Keratinocyte (primary cell): Measurements from ENCODE around the gene CHIT1. TPM values are rescaled to one million over a fixed set of nuclear protein-coding genes. Genes with fewer than 3 reads are reported as not detected.

Source experiments
- DNase-seq: peaks from one replicate; pipeline ENCODE4 v3.0.0-alpha.2; 2011; ENCODE audit warnings: low read depth, missing footprints, low spot score
- FAIRE-seq: peaks from 2 replicates; lab custom pipeline; 2011; peaks lifted over from hg19 to GRCh38; lab: Jason Lieb, UNC
- H2AFZ ChIP-seq: 2 replicates; pipeline ENCODE4 v1.6.0; 2012; ENCODE audit warnings: low read length, control low read depth, inconsistent platforms; ENCODE audit not compliant: control insufficient read depth
- H3K27ac ChIP-seq: 2 replicates; pipeline ENCODE4 v1.5.1; 2011; ENCODE audit warnings: low read length; ENCODE audit not compliant: control insufficient read depth, insufficient read depth
- H3K27me3 ChIP-seq: 3 replicates; pipeline ENCODE4 v1.6.0; 2011; ENCODE audit warnings: low read length; ENCODE audit not compliant: control insufficient read depth, insufficient read depth; ENCODE audit errors: extremely low read depth
- H3K36me3 ChIP-seq, 2 experiments: 2 replicates in 1 of 2; 3 replicates in 1 of 2; pipeline ENCODE4 v1.5.1; 2011; ENCODE audit warnings: low read length in 2 of 2, mild to moderate bottlenecking in 1 of 2; ENCODE audit not compliant: control insufficient read depth in 2 of 2, insufficient read depth in 2 of 2; ENCODE audit errors: extremely low read depth in 1 of 2
- H3K4me1 ChIP-seq: 3 replicates; pipeline ENCODE4 v1.5.1; 2011; ENCODE audit warnings: low read length; ENCODE audit not compliant: control insufficient read depth, insufficient read depth; ENCODE audit errors: extremely low read depth
- H3K4me2 ChIP-seq: 3 replicates; pipeline ENCODE4 v1.6.0; 2011; ENCODE audit warnings: low read depth, low read length; ENCODE audit not compliant: control insufficient read depth, insufficient read depth; ENCODE audit errors: extremely low read depth
- H3K4me3 ChIP-seq, 3 experiments: fragments of 200-600 bp in 1 of 3; sonication (generic) in 1 of 3; 2 replicates in 2 of 3; 3 replicates in 1 of 3; pipeline ENCODE4 v1.5.1; 2011 to 2016; ENCODE audit warnings: low read length in 3 of 3, mild to moderate bottlenecking in 3 of 3, control low read depth in 2 of 3, inconsistent platforms in 1 of 3, low read depth in 1 of 3, mixed read lengths in 1 of 3, mixed run types in 1 of 3, moderate library complexity in 1 of 3; ENCODE audit not compliant: control insufficient read depth in 2 of 3, insufficient read depth in 2 of 3; ENCODE audit errors: extremely low read depth in 1 of 3
- H3K79me2 ChIP-seq: 2 replicates; pipeline ENCODE4 v1.6.0; 2012; ENCODE audit warnings: low read length; ENCODE audit not compliant: control insufficient read depth, insufficient read depth
- H3K9ac ChIP-seq: 3 replicates; pipeline ENCODE4 v1.6.0; 2011; ENCODE audit warnings: low read length; ENCODE audit not compliant: control insufficient read depth, insufficient read depth; ENCODE audit errors: extremely low read depth
- H3K9me1 ChIP-seq: 3 replicates; pipeline ENCODE4 v1.6.0; 2011; ENCODE audit warnings: low read length; ENCODE audit not compliant: control insufficient read depth, insufficient read depth; ENCODE audit errors: extremely low read depth
- H3K9me3 ChIP-seq: 2 replicates; pipeline ENCODE4 v1.5.1; 2012; ENCODE audit warnings: low read depth, low read length; ENCODE audit not compliant: control insufficient read depth
- H4K20me1 ChIP-seq: 3 replicates; pipeline ENCODE4 v1.6.0; 2011; ENCODE audit warnings: low read length; ENCODE audit not compliant: control insufficient read depth, insufficient read depth; ENCODE audit errors: extremely low read depth
- CTCF ChIP-seq, 3 experiments: IDR thresholded peaks in 1 of 3; conservative IDR thresholded peaks in 1 of 3; optimal IDR thresholded peaks in 1 of 3; 2 replicates in 2 of 3; 3 replicates in 1 of 3; pipeline versions ENCODE3 to v1.5.1; 2011; ENCODE audit warnings: low read length in 3 of 3, mild to moderate bottlenecking in 3 of 3, moderate library complexity in 2 of 3, control low read depth in 1 of 3, inconsistent platforms in 1 of 3; ENCODE audit not compliant: insufficient read depth in 2 of 3; ENCODE audit errors: extremely low read depth in 1 of 3
- EZH2 ChIP-seq: IDR thresholded peaks from one replicate; pipeline ENCODE4 v1.6.1; 2012; ENCODE audit warnings: inconsistent platforms, mild to moderate bottlenecking, low read length, moderate library complexity
- dilution Hi-C: fragments of 300-500 bp; cut with MboI; formaldehyde crosslinking; loops from one replicate; pipeline ENCODE4 v1.7.0; 2020; ENCODE audit warnings: low sequenced_read_pairs; ENCODE audit not compliant: extremely low pct_ligation_motif_present
- polyA plus RNA-seq, 5 experiments: library from polyadenylated mRNA; depleted of rRNA in 3 of 5; stranded (reverse) in 3 of 5; stranded (forward) in 1 of 5; unstranded in 1 of 5; fragments of >200 nt; gene quantifications; 1 replicate in 1 of 5; 2 replicates in 3 of 5; 3 replicates in 1 of 5; pipeline versions ENCODE4 v1.2.1 to v1.2.3, GENCODE V29; 2011 to 2012; ENCODE audit warnings: missing spikeins in 2 of 5, low read depth in 1 of 5, low replicate concordance in 1 of 5

The CHIT1 gene
- polyA plus RNA-seq, 1 donor (not counting 4 experiments of a cell fraction or from before 2014, with no cell fraction given), result not detected

- H3K27ac ChIP-seq, result no peak overlapping the region
- dilution Hi-C loops, result no loop called here
- H2AFZ ChIP-seq, result no peak overlapping the region
- no peak overlapping the region for H3K4me2 ChIP-seq
- H3K9me1 ChIP-seq, result no peaks in the 10 kb centered on the region
- DNase-seq (no peak), FAIRE-seq (no peak)
- no peak for TF ChIP-seq CTCF (optimal IDR thresholded peaks at IDR 0.05 in 1 of 3, IDR thresholded peaks at IDR 0.05 in 1 of 3, conservative IDR thresholded peaks at IDR 0.05 in 1 of 3; ENCODE audit: extremely low read depth in 1 of 3, insufficient read depth in 2 of 3, low read length in 3 of 3)
- TF ChIP-seq EZH2, result no peak
- no peaks in the 10 kb centered on the region for H3K79me2 ChIP-seq
- no peak overlapping the region for H3K9ac ChIP-seq
- no peaks in the 10 kb centered on the region for H3K4me1 ChIP-seq
- no peaks in the 10 kb centered on the region for H3K9me3 ChIP-seq
- H3K27me3 ChIP-seq, result no peaks in the 10 kb centered on the region
- H3K4me3 ChIP-seq, result no peak overlapping the region
- no peaks in the 10 kb centered on the region for H3K36me3 ChIP-seq
- no peaks in the 10 kb centered on the region for H4K20me1 ChIP-seq
Observed at GRCh38 chr1:203196371-203196770, 33.1 kb downstream of the CHIT1 start.

DNA sequence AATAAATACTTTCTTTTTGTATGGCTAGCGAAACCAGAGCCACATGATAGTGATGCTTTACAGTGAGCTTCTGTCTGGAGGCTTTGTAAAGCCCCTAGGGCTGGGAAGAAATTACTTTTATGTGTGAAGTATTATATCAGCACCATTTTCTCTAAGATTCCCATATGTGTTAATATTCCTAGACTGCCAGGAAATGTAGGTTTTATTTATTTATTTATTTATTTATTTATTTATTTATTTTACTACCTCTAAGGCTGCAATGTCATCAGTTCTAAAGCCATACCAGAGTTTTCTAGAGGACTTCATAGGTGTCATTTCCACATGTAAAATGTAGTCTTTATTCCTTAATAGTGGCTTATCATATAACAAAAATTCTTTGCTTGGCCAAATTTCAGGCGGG, 38.5 kb downstream of the CHIT1 start:
- H3K27ac ChIP-seq, result no peak overlapping the region
- H4K20me1 ChIP-seq, result no peaks in the 10 kb centered on the region
- no peaks in the 10 kb centered on the region for H3K79me2 ChIP-seq
- no peak for FAIRE-seq
- H3K4me2 ChIP-seq, result no peak overlapping the region
- H3K4me3 ChIP-seq, result no peak overlapping the region
- H2AFZ ChIP-seq, result no peak overlapping the region
- no peaks in the 10 kb centered on the region for H3K4me1 ChIP-seq
- dilution Hi-C loops, result no loop called here
- DNase-seq, result no peak
- H3K9ac ChIP-seq, result no peak overlapping the region
- no peaks in the 10 kb centered on the region for H3K27me3 ChIP-seq
- no peaks in the 10 kb centered on the region for H3K9me3 ChIP-seq
- no peaks in the 10 kb centered on the region for H3K36me3 ChIP-seq
- no peaks in the 10 kb centered on the region for H3K9me1 ChIP-seq
- TF ChIP-seq EZH2, result no peak
- no peak for TF ChIP-seq CTCF (optimal IDR thresholded peaks at IDR 0.05 in 1 of 3, IDR thresholded peaks at IDR 0.05 in 1 of 3, conservative IDR thresholded peaks at IDR 0.05 in 1 of 3; ENCODE audit: extremely low read depth in 1 of 3, insufficient read depth in 2 of 3, low read length in 3 of 3)
